Right ventricle myocardium superior (tissue), 1 donor: ENCODE results near the gene DDX54. TPM values are rescaled to one million over a fixed set of nuclear protein-coding genes. Genes with fewer than 3 reads are reported as not detected.
"Not testable (repeated sequence)": the region's sequence is repeated elsewhere in the genome, so short reads cannot be mapped to it uniquely, and the experiment has no call there.

Source experiments
- ATAC-seq: fragments of 200-7000 bp; cut with Tn5 transposase; one replicate; pipeline ENCODE4 v1.9.1; 2020; ENCODE audit warnings: mild to moderate bottlenecking; ENCODE audit not compliant: poor library complexity
- DNase-seq: peaks from one replicate; pipeline ENCODE4 v3.0.0-alpha.2; 2020
- intact Hi-C: fragments of 100-400 bp; cut with DNase I; formaldehyde crosslinking; loops from one replicate; pipeline ENCODE4 v1.11.2; 2022
- total RNA-seq: library from RNA; stranded (reverse); fragmentation: NEBNext Ultra II Directional; extraction: Animal tissue kit (Norgen Biotek cat#: 25700); gene quantifications from one replicate; pipeline ENCODE4 v1.2.1, GENCODE V29; 2021
- donor health status: DM: no; HTN: yes; CAD: no; lungs with severe emphysema.

DDX54 gene
- total RNA-seq, 1 donor from 2014 or later: 33.6 TPM

- intact Hi-C loops: no loop called here
- DNase-seq (peak; percentile 35), ATAC-seq (no peak)
Observed at GRCh38 chr12:113136128-113136989, 48.9 kb downstream of the DDX54 start.

- peak; percentile 45 for ATAC-seq
- peak; percentile 35 for DNase-seq
- intact Hi-C loops: no loop called here
Observed at GRCh38 chr12:113135178-113136127, 49.8 kb downstream of the DDX54 start, which contains the start of gene RASAL1. RASAL1 (minus strand) TSS chr12:113135761; CDS start chr12:113135462, 299 bp downstream.

GRCh38 chr12:113134521-113134951 lies 50.7 kb downstream of the DDX54 start:
- intact Hi-C loops: no loop called here
- no peak for ATAC-seq
- peak; percentile 21 for DNase-seq

- intact Hi-C loops: no loop called here
- DNase-seq: no peak
- no peak for ATAC-seq
Observed at GRCh38 chr12:113134071-113134470, 51.2 kb downstream of the DDX54 start.

GRCh38 chr12:113133666-113134065 lies 51.6 kb downstream of the DDX54 start:
- peak; percentile 19 for DNase-seq
- intact Hi-C loops: no loop called here
- ATAC-seq: no peak

GRCh38 chr12:113133036-113133435 lies 52.2 kb downstream of the DDX54 start:
- DNase-seq (no peak), ATAC-seq (no peak)
- intact Hi-C loops: no loop called here

- intact Hi-C loops: no loop called here
- DNase-seq (peak; percentile 3), ATAC-seq (no peak)
Observed at GRCh38 chr12:113131556-113131955, 53.7 kb downstream of the DDX54 start.

- peak; percentile 41 for DNase-seq
- no peak for ATAC-seq
- intact Hi-C loops: no loop called here
Observed at GRCh38 chr12:113130457-113131135, 54.7 kb downstream of the DDX54 start.

- intact Hi-C loops: no loop called here
- peak; percentile 2 for DNase-seq
- ATAC-seq: no peak
Observed at GRCh38 chr12:113129664-113130456, 55.4 kb downstream of the DDX54 start.

- intact Hi-C loops: no loop called here
- DNase-seq: no peak
- ATAC-seq: no peak
Observed at GRCh38 chr12:113128802-113129663, 56.2 kb downstream of the DDX54 start.

GRCh38 chr12:113127791-113128199 lies 57.5 kb downstream of the DDX54 start:
- DNase-seq: peak; percentile 20
- ATAC-seq: no peak
- intact Hi-C loops: no loop called here

GRCh38 chr12:113120670-113121370 lies 64.5 kb downstream of the DDX54 start:
- DNase-seq: peak; percentile 8
- ATAC-seq: no peak
- intact Hi-C loops: no loop called here

GRCh38 chr12:113119980-113120669 lies 65.2 kb downstream of the DDX54 start:
- ATAC-seq: no peak
- DNase-seq: peak; percentile 5
- intact Hi-C loops: no loop called here

- intact Hi-C loops: no loop called here
- ATAC-seq: no peak
Observed at GRCh38 chr12:113118142-113118541, 67.1 kb downstream of the DDX54 start.

GRCh38 chr12:113117684-113118083 lies 67.6 kb downstream of the DDX54 start:
- ATAC-seq, intact Hi-C loops, DNase-seq: not testable (repeated sequence)

More at GRCh38 chr12:113118142-113118541, 67.1 kb downstream of the DDX54 start:
- DNase-seq: no peak

GRCh38 chr12:113116875-113117274 lies 68.4 kb downstream of the DDX54 start:
- ATAC-seq: no peak
- intact Hi-C loops: no loop called here
- peak; percentile 30 for DNase-seq
